WTC11 (cell line): Measurements from ENCODE around the gene UQCR10. TPM values are rescaled to one million over a fixed set of nuclear protein-coding genes. Genes with fewer than 3 reads are reported as not detected.

Experiments
- ATAC-seq: fragments of 200-7000 bp; cut with Tn5 transposase; 2 replicates; pipeline ENCODE4 v1.10.0; 2021; ENCODE audit warnings: mild to moderate bottlenecking, moderate library complexity
- CTCF ChIA-PET: fragments of 300-600 bp; sonication (Branson Sonifier 250); formaldehyde crosslinking; loops from one replicate; lab custom pipeline; 2021; ENCODE audit warnings: antibody characterized with exemption; lab: Charles Lee
- POLR2A ChIA-PET: fragments of 350-600 bp; sonication (Branson Sonifier 250); formaldehyde crosslinking; loops from one replicate; lab custom pipeline; 2021; ENCODE audit warnings: antibody characterized with exemption; lab: Charles Lee
- DNase-seq: peaks from one replicate; pipeline ENCODE4 v3.0.0; 2021; ENCODE audit warnings: low spot score
- H3K27ac Mint-ChIP-seq: 2 replicates; pipeline ENCODE4 v1.8.0; 2021; ENCODE audit warnings: mixed read lengths
- H3K27me3 Mint-ChIP-seq: 2 replicates; pipeline ENCODE4 v1.8.0; 2021; ENCODE audit warnings: low read depth, mild to moderate bottlenecking, moderate library complexity, mixed read lengths
- H3K36me3 Mint-ChIP-seq: 2 replicates; pipeline ENCODE4 v1.8.0; 2021; ENCODE audit warnings: mixed read lengths
- H3K4me1 Mint-ChIP-seq: 2 replicates; pipeline ENCODE4 v1.8.0; 2022; ENCODE audit warnings: mixed read lengths
- H3K4me3 Mint-ChIP-seq: 2 replicates; pipeline ENCODE4 v1.8.0; 2021; ENCODE audit warnings: mild to moderate bottlenecking, moderate library complexity, mixed read lengths
- H3K9me3 Mint-ChIP-seq: 2 replicates; pipeline ENCODE4 v1.8.0; 2021; ENCODE audit warnings: mixed read lengths
- CREM ChIP-seq: sonication (generic); formaldehyde crosslinking; IDR thresholded peaks from 2 replicates; pipeline ENCODE4 v1.8.1; 2022; ENCODE audit warnings: mild to moderate bottlenecking, missing genetic modification reagents, moderate library complexity
- EMX1 ChIP-seq: fragments of 250-450 bp; sonication (Bioruptor Pico); IDR thresholded peaks from 2 replicates; pipeline ENCODE4 v1.8.0; 2021; ENCODE audit warnings: mild to moderate bottlenecking
- FOXK1 ChIP-seq: sonication (generic); formaldehyde crosslinking; IDR thresholded peaks from 2 replicates; pipeline ENCODE4 v1.8.0; 2022; ENCODE audit warnings: mild to moderate bottlenecking, moderate library complexity, missing genetic modification reagents
- FOXP1 ChIP-seq: sonication (generic); formaldehyde crosslinking; IDR thresholded peaks from 2 replicates; pipeline ENCODE4 v1.8.0; 2022; ENCODE audit warnings: missing genetic modification reagents, mild to moderate bottlenecking, moderate library complexity, borderline replicate concordance
- GTF2I ChIP-seq: fragments of 250-450 bp; sonication (Bioruptor Pico); conservative IDR thresholded peaks from 2 replicates; pipeline ENCODE4 v1.4.0; 2021; ENCODE audit warnings: mild to moderate bottlenecking
- PRRX2 ChIP-seq: fragments of 250-450 bp; sonication (Bioruptor Pico); IDR thresholded peaks from 2 replicates; pipeline ENCODE4 v1.8.0; 2021; ENCODE audit warnings: mild to moderate bottlenecking
- RELA ChIP-seq: sonication (generic); formaldehyde crosslinking; IDR thresholded peaks from 2 replicates; pipeline ENCODE4 v1.8.1; 2022; ENCODE audit warnings: missing genetic modification reagents, mild to moderate bottlenecking, borderline replicate concordance
- RORB ChIP-seq: fragments of 250-450 bp; sonication (Bioruptor Pico); IDR thresholded peaks from 2 replicates; pipeline ENCODE4 v1.9.0; 2021; ENCODE audit warnings: mild to moderate bottlenecking
- SMAD4 ChIP-seq: sonication (generic); formaldehyde crosslinking; IDR thresholded peaks from 2 replicates; pipeline ENCODE4 v1.8.0; 2022; ENCODE audit warnings: mild to moderate bottlenecking, missing genetic modification reagents
- ZNF138 ChIP-seq: sonication (generic); formaldehyde crosslinking; conservative IDR thresholded peaks from 2 replicates; pipeline ENCODE4 v1.8.1; 2022; ENCODE audit warnings: mild to moderate bottlenecking, moderate library complexity, missing genetic modification reagents
- ZNF317 ChIP-seq: sonication (generic); formaldehyde crosslinking; IDR thresholded peaks from 2 replicates; pipeline ENCODE4 v1.8.1; 2023; ENCODE audit warnings: low read depth, mild to moderate bottlenecking, moderate library complexity, missing genetic modification reagents, borderline replicate concordance
- total RNA-seq: library from RNA; stranded (reverse); gene quantifications from 3 replicates; pipeline ENCODE4 v1.2.3, GENCODE V29; 2021
- TF ChIP-seq, protein P1 (sequence below): sonication (generic); formaldehyde crosslinking; IDR thresholded peaks from 2 replicates; pipeline ENCODE4 v1.8.1; 2023; ENCODE audit warnings: mild to moderate bottlenecking, missing genetic modification reagents, borderline replicate concordance
- TF ChIP-seq, protein P2 (sequence below): sonication (generic); formaldehyde crosslinking; IDR thresholded peaks from 2 replicates; pipeline ENCODE4 v1.8.1; 2023; ENCODE audit warnings: mild to moderate bottlenecking, missing genetic modification reagents, moderate library complexity
- TF ChIP-seq, protein P3 (sequence below): sonication (generic); formaldehyde crosslinking; conservative IDR thresholded peaks from 2 replicates; pipeline ENCODE4 v1.8.1; 2022; ENCODE audit warnings: mild to moderate bottlenecking, missing genetic modification reagents
- TF ChIP-seq, protein P4 (sequence below): fragments of 250-450 bp; sonication (Bioruptor Pico); IDR thresholded peaks from 2 replicates; pipeline ENCODE4 v1.9.0; 2021; ENCODE audit warnings: mild to moderate bottlenecking
- TF ChIP-seq, protein P5 (sequence below): fragments of 200-600 bp; IDR thresholded peaks from 2 replicates; pipeline ENCODE4 v1.8.0; 2022; ENCODE audit warnings: antibody characterized with exemption
- TF ChIP-seq, protein P6 (sequence below): sonication (generic); formaldehyde crosslinking; IDR thresholded peaks from 2 replicates; pipeline ENCODE4 v1.8.0; 2022; ENCODE audit warnings: mild to moderate bottlenecking, missing genetic modification reagents
- TF ChIP-seq, protein P7 (sequence below): sonication (generic); formaldehyde crosslinking; IDR thresholded peaks from 2 replicates; pipeline ENCODE4 v1.8.0; 2023; ENCODE audit warnings: missing genetic modification reagents, mild to moderate bottlenecking, borderline replicate concordance
- TF ChIP-seq, protein P8 (sequence below): sonication (generic); formaldehyde crosslinking; IDR thresholded peaks from 2 replicates; pipeline ENCODE4 v1.8.1; 2023; ENCODE audit warnings: mild to moderate bottlenecking, missing genetic modification reagents, moderate library complexity
- TF ChIP-seq, protein P9 (sequence below): sonication (generic); formaldehyde crosslinking; IDR thresholded peaks from 2 replicates; pipeline ENCODE4 v1.8.0; 2022; ENCODE audit warnings: mild to moderate bottlenecking, missing genetic modification reagents

Gene UQCR10
- total RNA-seq, 1 experiment from 2014 or later: 119 TPM

DNA sequence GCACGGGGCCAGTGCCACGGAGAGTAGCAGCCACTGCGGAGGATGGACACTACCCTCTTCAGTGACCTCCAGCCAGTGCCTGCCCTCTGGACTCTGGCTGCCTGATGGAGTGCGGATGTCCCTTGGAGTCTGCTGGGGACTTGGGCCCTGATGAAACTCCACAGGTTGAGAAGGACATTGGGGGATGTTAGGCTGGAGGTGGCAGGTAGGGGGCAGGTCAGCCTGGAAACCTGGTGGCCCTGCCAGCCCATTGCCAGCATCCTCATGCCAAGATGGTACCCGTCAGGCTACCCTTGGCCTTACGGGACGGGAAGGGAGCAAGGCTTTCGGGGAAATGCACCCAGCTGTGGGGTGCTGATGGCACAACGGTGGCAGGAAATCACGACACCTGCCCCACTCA lies 43.4 kb upstream of the UQCR10 start:
- ATAC-seq: no peak
- Mint-ChIP-seq H3K27ac (no peak overlapping the region), H3K27me3 (peaks cover 35% of the 10 kb centered on the region)
- no peak for TF ChIP-seq FOXP1 (CRISPR knock-in tag)
- TF ChIP-seq, protein P1, sequence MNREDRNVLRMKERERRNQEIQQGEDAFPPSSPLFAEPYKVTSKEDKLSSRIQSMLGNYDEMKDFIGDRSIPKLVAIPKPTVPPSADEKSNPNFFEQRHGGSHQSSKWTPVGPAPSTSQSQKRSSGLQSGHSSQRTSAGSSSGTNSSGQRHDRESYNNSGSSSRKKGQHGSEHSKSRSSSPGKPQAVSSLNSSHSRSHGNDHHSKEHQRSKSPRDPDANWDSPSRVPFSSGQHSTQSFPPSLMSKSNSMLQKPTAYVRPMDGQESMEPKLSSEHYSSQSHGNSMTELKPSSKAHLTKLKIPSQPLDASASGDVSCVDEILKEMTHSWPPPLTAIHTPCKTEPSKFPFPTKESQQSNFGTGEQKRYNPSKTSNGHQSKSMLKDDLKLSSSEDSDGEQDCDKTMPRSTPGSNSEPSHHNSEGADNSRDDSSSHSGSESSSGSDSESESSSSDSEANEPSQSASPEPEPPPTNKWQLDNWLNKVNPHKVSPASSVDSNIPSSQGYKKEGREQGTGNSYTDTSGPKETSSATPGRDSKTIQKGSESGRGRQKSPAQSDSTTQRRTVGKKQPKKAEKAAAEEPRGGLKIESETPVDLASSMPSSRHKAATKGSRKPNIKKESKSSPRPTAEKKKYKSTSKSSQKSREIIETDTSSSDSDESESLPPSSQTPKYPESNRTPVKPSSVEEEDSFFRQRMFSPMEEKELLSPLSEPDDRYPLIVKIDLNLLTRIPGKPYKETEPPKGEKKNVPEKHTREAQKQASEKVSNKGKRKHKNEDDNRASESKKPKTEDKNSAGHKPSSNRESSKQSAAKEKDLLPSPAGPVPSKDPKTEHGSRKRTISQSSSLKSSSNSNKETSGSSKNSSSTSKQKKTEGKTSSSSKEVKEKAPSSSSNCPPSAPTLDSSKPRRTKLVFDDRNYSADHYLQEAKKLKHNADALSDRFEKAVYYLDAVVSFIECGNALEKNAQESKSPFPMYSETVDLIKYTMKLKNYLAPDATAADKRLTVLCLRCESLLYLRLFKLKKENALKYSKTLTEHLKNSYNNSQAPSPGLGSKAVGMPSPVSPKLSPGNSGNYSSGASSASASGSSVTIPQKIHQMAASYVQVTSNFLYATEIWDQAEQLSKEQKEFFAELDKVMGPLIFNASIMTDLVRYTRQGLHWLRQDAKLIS (CRISPR knock-in tag): no peak
- TF ChIP-seq, all 79 proteins: peak for 0
- H3K4me3 Mint-ChIP-seq: no peak overlapping the region
- no peak for DNase-seq
- ChIA-PET CTCF (interaction anchor here (2.9 kb wide), 1 partner anchor 34 kb away, joined by 12 read pairs; no protein-coding TSS in a partner anchor), POLR2A (no interaction called here)
- H3K9me3 Mint-ChIP-seq: no peaks in the 10 kb centered on the region
- H3K4me1 Mint-ChIP-seq: no peaks in the 10 kb centered on the region
- H3K36me3 Mint-ChIP-seq: no peaks in the 10 kb centered on the region

DNA sequence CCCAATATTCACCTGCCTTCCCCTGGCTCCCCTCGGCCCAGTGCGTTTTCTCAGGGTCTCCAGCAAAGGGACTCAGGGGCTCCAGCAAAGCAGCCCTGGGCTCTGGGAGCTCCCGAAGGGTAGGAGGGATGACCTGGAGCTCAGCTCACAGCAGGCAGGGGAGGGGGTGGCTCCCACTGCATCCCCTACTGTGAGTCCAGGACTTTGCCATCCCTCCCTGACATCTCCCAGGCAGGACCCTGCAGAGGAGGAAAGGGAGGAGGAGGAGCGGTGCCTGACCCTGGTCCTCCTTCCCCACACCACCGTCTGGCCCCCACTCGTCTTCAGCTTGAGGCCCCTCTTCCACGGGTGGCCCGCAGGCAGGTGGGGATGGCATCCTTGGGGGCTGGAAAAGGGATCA lies 42.3 kb upstream of the UQCR10 start:
- no peaks in the 10 kb centered on the region for H3K4me1 Mint-ChIP-seq
- no peaks in the 10 kb centered on the region for H3K9me3 Mint-ChIP-seq
- H3K27ac Mint-ChIP-seq: no peak overlapping the region
- no peak for DNase-seq
- CTCF ChIA-PET: interaction anchor here (0.8 to 1.2 kb wide), 2 partner anchors 23 to 280 kb away, joined by 3 read pairs; no protein-coding TSS in a partner anchor
- peaks cover 26% of the 10 kb centered on the region for H3K27me3 Mint-ChIP-seq
- H3K4me3 Mint-ChIP-seq: no peak overlapping the region
- POLR2A ChIA-PET: no interaction called here
- H3K36me3 Mint-ChIP-seq: no peaks in the 10 kb centered on the region
- no peak for ATAC-seq
- TF ChIP-seq, protein P2, sequence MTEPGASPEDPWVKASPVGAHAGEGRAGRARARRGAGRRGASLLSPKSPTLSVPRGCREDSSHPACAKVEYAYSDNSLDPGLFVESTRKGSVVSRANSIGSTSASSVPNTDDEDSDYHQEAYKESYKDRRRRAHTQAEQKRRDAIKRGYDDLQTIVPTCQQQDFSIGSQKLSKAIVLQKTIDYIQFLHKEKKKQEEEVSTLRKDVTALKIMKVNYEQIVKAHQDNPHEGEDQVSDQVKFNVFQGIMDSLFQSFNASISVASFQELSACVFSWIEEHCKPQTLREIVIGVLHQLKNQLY (CRISPR knock-in tag): no peak
- TF ChIP-seq RELA (CRISPR knock-in tag) (no peak), PRRX2 (CRISPR knock-in tag) (no peak), RORB (CRISPR knock-in tag) (no peak), FOXK1 (CRISPR knock-in tag) (no peak), GTF2I (CRISPR knock-in tag) (no peak), CREM (CRISPR knock-in tag) (no peak), EMX1 (CRISPR knock-in tag) (no peak), SMAD4 (CRISPR knock-in tag) (no peak), ZNF317 (no peak), ZNF138 (CRISPR knock-in tag) (no peak)
- TF ChIP-seq, protein P3, sequence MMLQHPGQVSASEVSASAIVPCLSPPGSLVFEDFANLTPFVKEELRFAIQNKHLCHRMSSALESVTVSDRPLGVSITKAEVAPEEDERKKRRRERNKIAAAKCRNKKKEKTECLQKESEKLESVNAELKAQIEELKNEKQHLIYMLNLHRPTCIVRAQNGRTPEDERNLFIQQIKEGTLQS (CRISPR knock-in tag): no peak
- TF ChIP-seq, protein P4, sequence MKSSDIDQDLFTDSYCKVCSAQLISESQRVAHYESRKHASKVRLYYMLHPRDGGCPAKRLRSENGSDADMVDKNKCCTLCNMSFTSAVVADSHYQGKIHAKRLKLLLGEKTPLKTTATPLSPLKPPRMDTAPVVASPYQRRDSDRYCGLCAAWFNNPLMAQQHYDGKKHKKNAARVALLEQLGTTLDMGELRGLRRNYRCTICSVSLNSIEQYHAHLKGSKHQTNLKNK: no peak
- TF ChIP-seq, protein P5, sequence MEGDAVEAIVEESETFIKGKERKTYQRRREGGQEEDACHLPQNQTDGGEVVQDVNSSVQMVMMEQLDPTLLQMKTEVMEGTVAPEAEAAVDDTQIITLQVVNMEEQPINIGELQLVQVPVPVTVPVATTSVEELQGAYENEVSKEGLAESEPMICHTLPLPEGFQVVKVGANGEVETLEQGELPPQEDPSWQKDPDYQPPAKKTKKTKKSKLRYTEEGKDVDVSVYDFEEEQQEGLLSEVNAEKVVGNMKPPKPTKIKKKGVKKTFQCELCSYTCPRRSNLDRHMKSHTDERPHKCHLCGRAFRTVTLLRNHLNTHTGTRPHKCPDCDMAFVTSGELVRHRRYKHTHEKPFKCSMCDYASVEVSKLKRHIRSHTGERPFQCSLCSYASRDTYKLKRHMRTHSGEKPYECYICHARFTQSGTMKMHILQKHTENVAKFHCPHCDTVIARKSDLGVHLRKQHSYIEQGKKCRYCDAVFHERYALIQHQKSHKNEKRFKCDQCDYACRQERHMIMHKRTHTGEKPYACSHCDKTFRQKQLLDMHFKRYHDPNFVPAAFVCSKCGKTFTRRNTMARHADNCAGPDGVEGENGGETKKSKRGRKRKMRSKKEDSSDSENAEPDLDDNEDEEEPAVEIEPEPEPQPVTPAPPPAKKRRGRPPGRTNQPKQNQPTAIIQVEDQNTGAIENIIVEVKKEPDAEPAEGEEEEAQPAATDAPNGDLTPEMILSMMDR: no peak
- TF ChIP-seq, protein P6, sequence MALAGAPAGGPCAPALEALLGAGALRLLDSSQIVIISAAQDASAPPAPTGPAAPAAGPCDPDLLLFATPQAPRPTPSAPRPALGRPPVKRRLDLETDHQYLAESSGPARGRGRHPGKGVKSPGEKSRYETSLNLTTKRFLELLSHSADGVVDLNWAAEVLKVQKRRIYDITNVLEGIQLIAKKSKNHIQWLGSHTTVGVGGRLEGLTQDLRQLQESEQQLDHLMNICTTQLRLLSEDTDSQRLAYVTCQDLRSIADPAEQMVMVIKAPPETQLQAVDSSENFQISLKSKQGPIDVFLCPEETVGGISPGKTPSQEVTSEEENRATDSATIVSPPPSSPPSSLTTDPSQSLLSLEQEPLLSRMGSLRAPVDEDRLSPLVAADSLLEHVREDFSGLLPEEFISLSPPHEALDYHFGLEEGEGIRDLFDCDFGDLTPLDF (CRISPR knock-in tag): no peak
- TF ChIP-seq, protein P7, sequence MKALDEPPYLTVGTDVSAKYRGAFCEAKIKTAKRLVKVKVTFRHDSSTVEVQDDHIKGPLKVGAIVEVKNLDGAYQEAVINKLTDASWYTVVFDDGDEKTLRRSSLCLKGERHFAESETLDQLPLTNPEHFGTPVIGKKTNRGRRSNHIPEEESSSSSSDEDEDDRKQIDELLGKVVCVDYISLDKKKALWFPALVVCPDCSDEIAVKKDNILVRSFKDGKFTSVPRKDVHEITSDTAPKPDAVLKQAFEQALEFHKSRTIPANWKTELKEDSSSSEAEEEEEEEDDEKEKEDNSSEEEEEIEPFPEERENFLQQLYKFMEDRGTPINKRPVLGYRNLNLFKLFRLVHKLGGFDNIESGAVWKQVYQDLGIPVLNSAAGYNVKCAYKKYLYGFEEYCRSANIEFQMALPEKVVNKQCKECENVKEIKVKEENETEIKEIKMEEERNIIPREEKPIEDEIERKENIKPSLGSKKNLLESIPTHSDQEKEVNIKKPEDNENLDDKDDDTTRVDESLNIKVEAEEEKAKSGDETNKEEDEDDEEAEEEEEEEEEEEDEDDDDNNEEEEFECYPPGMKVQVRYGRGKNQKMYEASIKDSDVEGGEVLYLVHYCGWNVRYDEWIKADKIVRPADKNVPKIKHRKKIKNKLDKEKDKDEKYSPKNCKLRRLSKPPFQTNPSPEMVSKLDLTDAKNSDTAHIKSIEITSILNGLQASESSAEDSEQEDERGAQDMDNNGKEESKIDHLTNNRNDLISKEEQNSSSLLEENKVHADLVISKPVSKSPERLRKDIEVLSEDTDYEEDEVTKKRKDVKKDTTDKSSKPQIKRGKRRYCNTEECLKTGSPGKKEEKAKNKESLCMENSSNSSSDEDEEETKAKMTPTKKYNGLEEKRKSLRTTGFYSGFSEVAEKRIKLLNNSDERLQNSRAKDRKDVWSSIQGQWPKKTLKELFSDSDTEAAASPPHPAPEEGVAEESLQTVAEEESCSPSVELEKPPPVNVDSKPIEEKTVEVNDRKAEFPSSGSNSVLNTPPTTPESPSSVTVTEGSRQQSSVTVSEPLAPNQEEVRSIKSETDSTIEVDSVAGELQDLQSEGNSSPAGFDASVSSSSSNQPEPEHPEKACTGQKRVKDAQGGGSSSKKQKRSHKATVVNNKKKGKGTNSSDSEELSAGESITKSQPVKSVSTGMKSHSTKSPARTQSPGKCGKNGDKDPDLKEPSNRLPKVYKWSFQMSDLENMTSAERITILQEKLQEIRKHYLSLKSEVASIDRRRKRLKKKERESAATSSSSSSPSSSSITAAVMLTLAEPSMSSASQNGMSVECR: no peak
- TF ChIP-seq, protein P8, sequence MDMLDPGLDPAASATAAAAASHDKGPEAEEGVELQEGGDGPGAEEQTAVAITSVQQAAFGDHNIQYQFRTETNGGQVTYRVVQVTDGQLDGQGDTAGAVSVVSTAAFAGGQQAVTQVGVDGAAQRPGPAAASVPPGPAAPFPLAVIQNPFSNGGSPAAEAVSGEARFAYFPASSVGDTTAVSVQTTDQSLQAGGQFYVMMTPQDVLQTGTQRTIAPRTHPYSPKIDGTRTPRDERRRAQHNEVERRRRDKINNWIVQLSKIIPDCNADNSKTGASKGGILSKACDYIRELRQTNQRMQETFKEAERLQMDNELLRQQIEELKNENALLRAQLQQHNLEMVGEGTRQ (CRISPR knock-in tag): no peak
- TF ChIP-seq, protein P9, sequence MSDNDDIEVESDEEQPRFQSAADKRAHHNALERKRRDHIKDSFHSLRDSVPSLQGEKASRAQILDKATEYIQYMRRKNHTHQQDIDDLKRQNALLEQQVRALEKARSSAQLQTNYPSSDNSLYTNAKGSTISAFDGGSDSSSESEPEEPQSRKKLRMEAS (CRISPR knock-in tag): no peak
